Hepatocyte (in vitro differentiated cells): Measurements from ENCODE around the gene ZNF382. TPM values are rescaled to one million over a fixed set of nuclear protein-coding genes. Genes with fewer than 3 reads are reported as not detected.

Source experiments
- DNase-seq: peaks from one replicate; pipeline ENCODE4 v3.0.0-alpha.2; 2016; ENCODE audit warnings: low spot score
- H2AFZ ChIP-seq: fragments of 200-600 bp; sonication (generic); 2 replicates; pipeline ENCODE4 v1.6.0; 2016; ENCODE audit warnings: antibody characterized with exemption, mild to moderate bottlenecking
- H3K27ac ChIP-seq: fragments of 200-600 bp; sonication (generic); 2 replicates; pipeline ENCODE4 v1.5.1; 2016; ENCODE audit warnings: mild to moderate bottlenecking
- H3K27me3 ChIP-seq: fragments of 200-600 bp; sonication (generic); 2 replicates; pipeline ENCODE4 v1.6.1; 2016
- H3K36me3 ChIP-seq: fragments of 200-600 bp; sonication (generic); replicated peaks from 2 replicates; pipeline ENCODE4 v1.5.1; 2016; ENCODE audit warnings: low read depth; ENCODE audit not compliant: insufficient read depth
- H3K4me1 ChIP-seq: fragments of 200-600 bp; sonication (generic); 2 replicates; pipeline ENCODE4 v1.5.1; 2016; ENCODE audit warnings: mild to moderate bottlenecking, moderate library complexity; ENCODE audit not compliant: insufficient read depth
- H3K4me2 ChIP-seq: fragments of 200-600 bp; sonication (generic); 2 replicates; pipeline ENCODE4 v1.6.0; 2016
- H3K4me3 ChIP-seq: fragments of 200-600 bp; sonication (generic); 2 replicates; pipeline ENCODE4 v1.5.1; 2016; ENCODE audit warnings: mild to moderate bottlenecking
- H3K79me2 ChIP-seq: fragments of 200-600 bp; sonication (generic); 2 replicates; pipeline ENCODE4 v1.6.0; 2017; ENCODE audit warnings: mild to moderate bottlenecking
- H3K9me2 ChIP-seq: fragments of 200-600 bp; sonication (generic); replicated peaks from 2 replicates; pipeline ENCODE4 v1.6.0; 2017; ENCODE audit warnings: mild to moderate bottlenecking; ENCODE audit not compliant: insufficient read depth
- H3K9me3 ChIP-seq: fragments of 200-600 bp; sonication (generic); 2 replicates; pipeline ENCODE4 v1.5.1; 2016; ENCODE audit warnings: low read depth, mild to moderate bottlenecking
- H4K20me1 ChIP-seq: fragments of 200-600 bp; sonication (generic); 2 replicates; pipeline ENCODE4 v1.6.0; 2016; ENCODE audit warnings: mild to moderate bottlenecking; ENCODE audit not compliant: insufficient read depth, poor library complexity, severe bottlenecking
- CTCF ChIP-seq: fragments of 200-600 bp; sonication (generic); IDR thresholded peaks from 2 replicates; pipeline ENCODE4 v1.5.1; 2016; ENCODE audit warnings: antibody characterized with exemption, mild to moderate bottlenecking; ENCODE audit not compliant: poor library complexity
- EZH2 ChIP-seq: fragments of 200-600 bp; sonication (generic); IDR thresholded peaks from 2 replicates; pipeline ENCODE4 v1.6.1; 2016; ENCODE audit warnings: antibody characterized with exemption, mild to moderate bottlenecking, borderline replicate concordance
- EZH2phosphoT487 ChIP-seq: fragments of 200-600 bp; sonication (generic); IDR thresholded peaks from one replicate; pipeline ENCODE4 v1.6.1; 2018; ENCODE audit warnings: antibody characterized with exemption, mild to moderate bottlenecking, low read depth, moderate library complexity; ENCODE audit not compliant: unreplicated experiment, severe bottlenecking
- WGBS: methylation state at CpG from one replicate; pipeline ENCODE4 v1.1.6; 2016; ENCODE audit warnings: low lambda C conversion rate; ENCODE audit errors: missing lambda C conversion rate; 5-methylcytosine and 5-hydroxymethylcytosine counted together
- polyA plus RNA-seq: library from polyadenylated mRNA; unstranded; fragments of >200 nt; fragmentation: Nextera tagmentation; extraction: Ambion mirVana; gene quantifications from 2 replicates; pipeline ENCODE4 v1.2.1, GENCODE V29; 2016
- total RNA-seq: library from RNA; depleted of rRNA; stranded (reverse); fragments of >200 nt; gene quantifications from 2 replicates; pipeline ENCODE4 v1.2.3, GENCODE V29; 2014

ZNF382 gene
- total and polyA plus RNA-seq, 2 experiments from 2014 or later, result 2.4 to 6.2 TPM

DNA sequence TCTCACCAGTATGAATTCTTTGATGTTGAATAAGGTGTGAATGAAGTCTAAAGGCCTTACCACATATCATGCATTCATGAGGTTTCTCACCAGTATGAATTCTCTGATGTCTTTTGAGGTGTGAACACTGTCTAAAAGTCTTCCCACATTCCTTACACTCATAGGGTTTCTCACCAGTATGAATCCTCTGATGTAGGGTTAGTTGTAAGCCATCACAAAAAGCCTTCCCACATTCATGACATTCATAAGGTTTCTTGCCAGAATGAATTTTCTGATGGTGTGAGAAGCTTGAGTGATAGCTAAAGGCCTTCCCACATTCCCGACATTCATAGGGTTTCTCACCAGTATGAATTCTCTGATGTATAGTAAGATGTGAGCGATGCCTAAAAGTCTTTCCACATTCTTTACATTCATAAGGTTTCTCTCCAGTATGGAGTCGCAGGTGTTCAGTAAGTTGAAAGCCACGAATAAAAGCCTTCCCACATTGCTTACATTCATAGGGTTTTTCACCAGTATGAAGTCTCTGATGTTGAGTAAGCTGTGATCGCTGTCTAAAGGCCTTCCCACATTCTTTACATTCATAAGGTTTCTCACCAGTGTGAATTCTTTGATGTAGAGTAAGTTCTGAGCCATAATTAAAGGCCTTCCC lies 33.9 kb downstream of the ZNF382 start:
- Histone ChIP-seq H4K20me1 (no peaks in the 10 kb centered on the region), H3K79me2 (no peaks in the 10 kb centered on the region), H3K4me2 (no peak overlapping the region), H3K9me3 (peaks cover 78% of the 10 kb centered on the region), H2AFZ (no peak overlapping the region), H3K27me3 (no peaks in the 10 kb centered on the region), H3K27ac (no peak overlapping the region), H3K9me2 (no peaks in the 10 kb centered on the region), H3K4me1 (no peaks in the 10 kb centered on the region), H3K36me3 (peaks cover 11% of the 10 kb centered on the region), H3K4me3 (no peak overlapping the region)
- TF ChIP-seq CTCF, result no peak
- TF ChIP-seq EZH2phosphoT487, result no peak
- TF ChIP-seq EZH2, result no peak
- DNase-seq, result no peak
- 96% methylated on average over 5 of the region's 5 CpGs for WGBS

DNA sequence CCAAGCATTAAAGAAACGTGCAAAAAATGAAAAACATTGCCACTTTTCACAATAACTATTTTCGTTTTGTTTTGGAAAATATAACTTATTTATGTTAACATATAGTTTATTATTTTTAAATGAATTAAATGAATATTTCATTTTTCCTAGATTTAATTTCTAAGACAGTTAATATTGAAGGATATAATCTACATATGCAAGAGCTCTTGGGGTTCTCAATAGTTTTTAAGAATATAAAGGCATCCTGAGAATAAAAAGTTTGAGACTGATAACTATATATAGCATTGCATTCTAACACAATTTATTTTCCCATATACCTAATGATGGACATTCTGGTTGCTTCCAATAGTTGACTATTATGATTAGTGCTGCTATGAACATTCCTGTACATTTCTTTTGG lies 41.6 kb downstream of the ZNF382 start:
- no peak overlapping the region for H3K4me2 ChIP-seq
- H3K4me3 ChIP-seq, result no peak overlapping the region
- no peaks in the 10 kb centered on the region for H3K79me2 ChIP-seq
- no peak overlapping the region for H3K27ac ChIP-seq
- no peaks in the 10 kb centered on the region for H3K4me1 ChIP-seq
- H3K36me3 ChIP-seq, result peaks cover 14% of the 10 kb centered on the region
- 96% methylated on average over 2 of the region's 2 CpGs for WGBS
- no peaks in the 10 kb centered on the region for H3K27me3 ChIP-seq
- no peak for DNase-seq
- no peaks in the 10 kb centered on the region for H3K9me2 ChIP-seq
- no peak for TF ChIP-seq CTCF
- no peak for TF ChIP-seq EZH2phosphoT487
- H2AFZ ChIP-seq, result no peak overlapping the region
- peaks cover 83% of the 10 kb centered on the region for H3K9me3 ChIP-seq
- no peaks in the 10 kb centered on the region for H4K20me1 ChIP-seq

GRCh38 chr19:36652958-36653357 lies 47.8 kb downstream of the ZNF382 start:
- Histone ChIP-seq H3K4me2 (no peak overlapping the region), H2AFZ (no peak overlapping the region), H3K9me3 (peaks cover 61% of the 10 kb centered on the region), H3K27me3 (no peaks in the 10 kb centered on the region), H3K27ac (no peak overlapping the region), H3K4me1 (no peaks in the 10 kb centered on the region), H3K36me3 (peaks cover 23% of the 10 kb centered on the region), H3K4me3 (no peak overlapping the region), H4K20me1 (no peaks in the 10 kb centered on the region), H3K79me2 (no peaks in the 10 kb centered on the region), H3K9me2 (no peaks in the 10 kb centered on the region)
- 100% methylated on average over 1 of the region's 1 CpG for WGBS
- TF ChIP-seq EZH2phosphoT487 (no peak), CTCF (no peak), EZH2 (no peak)
- DNase-seq, result no peak
